Measurements from ENCODE around the gene UTS2B. TPM values are rescaled to one million over a fixed set of nuclear protein-coding genes. Genes with fewer than 3 reads are reported as not detected.
A peak's percentile ranks its signal among the peaks of the same experiment; 100 is the strongest.

UTS2B gene, protein sequence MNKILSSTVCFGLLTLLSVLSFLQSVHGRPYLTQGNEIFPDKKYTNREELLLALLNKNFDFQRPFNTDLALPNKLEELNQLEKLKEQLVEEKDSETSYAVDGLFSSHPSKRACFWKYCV
- total RNA-seq (2021; fragmentation: NEBNext Ultra II Directional; extraction: Animal tissue kit (Norgen Biotek cat#: 25700)), result 1 to 10 TPM in 3 of 6 experiments, under 1 TPM in 3; 0.73 to 1.8 (median 1.0) TPM
- long read RNA-seq, result 0 reads

DNA sequence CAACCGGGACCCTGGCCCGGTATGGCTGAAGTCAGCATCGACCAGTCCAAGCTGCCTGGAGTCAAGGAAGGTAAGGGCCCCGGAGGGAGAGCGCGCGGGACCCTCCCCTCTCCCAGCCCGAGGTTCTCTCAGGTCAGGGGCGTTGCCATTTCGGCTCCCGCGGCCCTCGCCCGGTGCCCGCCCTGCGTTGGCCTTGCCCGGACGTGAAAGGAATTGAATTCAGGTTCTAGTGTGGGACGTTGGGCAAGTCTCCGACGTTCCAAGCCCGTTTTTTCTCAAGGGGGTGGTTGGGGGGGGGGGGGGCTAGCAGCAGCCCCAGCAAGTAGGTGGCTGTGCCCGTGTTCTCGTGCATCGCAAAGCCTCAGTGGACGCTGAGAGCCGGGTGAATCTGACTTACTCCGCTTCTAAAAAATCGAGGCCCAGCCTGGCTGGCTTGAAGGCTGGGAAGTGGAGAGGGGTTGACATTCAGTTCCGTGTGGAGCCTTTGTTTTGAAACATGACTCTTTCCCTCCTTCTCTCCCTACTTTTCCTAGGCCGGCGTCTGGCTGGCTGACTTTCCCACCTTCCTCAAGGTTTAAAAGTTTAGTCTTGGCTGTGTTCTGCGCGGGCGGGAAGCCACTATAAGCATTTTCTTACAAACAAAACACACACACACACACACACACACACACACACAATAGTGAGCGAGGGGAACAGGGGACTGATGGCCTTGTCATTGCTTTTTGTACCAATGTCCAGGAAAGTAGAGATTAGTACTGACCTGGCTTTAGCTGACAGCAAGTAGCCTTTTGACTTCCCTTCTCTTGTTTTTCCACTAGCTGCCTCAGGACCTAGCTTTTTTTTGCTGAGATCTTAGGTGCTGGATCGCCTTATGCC, at the start of gene UTS2B:
UTS2B (minus strand) TSS at position 873 of the 876 bp plus-strand sequence. CDS start 48,337 bp downstream, outside the sequence.
- Mint-ChIP-seq H3K4me1 (ENCODE audit: low read depth) (peaks cover 74% of the 10 kb centered on the region), H3K27ac (peak within 1 kb of the TSS; percentile 97), H3K27me3 (ENCODE audit: insufficient read depth) (peaks cover 2% of the 10 kb centered on the region; the same call in 1 of the 2 replicates), H3K36me3 (ENCODE audit: low read depth) (peaks cover 31% of the 10 kb centered on the region), H3K4me3 (peak within 1 kb of the TSS; percentile 99), H3K9me3 (no peaks in the 10 kb centered on the region)
- TF ChIP-seq CTCF (IDR thresholded peaks at IDR 0.05), result no peak
- DNase-seq, result peak; percentile 38

- no peaks in the 10 kb centered on the region for H3K27me3 Mint-ChIP-seq (ENCODE audit: insufficient read depth)
- TF ChIP-seq CTCF (IDR thresholded peaks at IDR 0.05), result no peak
- H3K27ac Mint-ChIP-seq, result peak overlapping the region; percentile 48; the same call in 1 of the 2 replicates
- H3K36me3 Mint-ChIP-seq (ENCODE audit: low read depth), result peaks cover 62% of the 10 kb centered on the region
- no peak for DNase-seq
- no peaks in the 10 kb centered on the region for H3K9me3 Mint-ChIP-seq
- peaks cover 75% of the 10 kb centered on the region for H3K4me1 Mint-ChIP-seq (ENCODE audit: low read depth)
- H3K4me3 Mint-ChIP-seq, result no peak overlapping the region
Measured at GRCh38 chr3:191380001-191380400, 49.7 kb upstream of the UTS2B start.

DNA sequence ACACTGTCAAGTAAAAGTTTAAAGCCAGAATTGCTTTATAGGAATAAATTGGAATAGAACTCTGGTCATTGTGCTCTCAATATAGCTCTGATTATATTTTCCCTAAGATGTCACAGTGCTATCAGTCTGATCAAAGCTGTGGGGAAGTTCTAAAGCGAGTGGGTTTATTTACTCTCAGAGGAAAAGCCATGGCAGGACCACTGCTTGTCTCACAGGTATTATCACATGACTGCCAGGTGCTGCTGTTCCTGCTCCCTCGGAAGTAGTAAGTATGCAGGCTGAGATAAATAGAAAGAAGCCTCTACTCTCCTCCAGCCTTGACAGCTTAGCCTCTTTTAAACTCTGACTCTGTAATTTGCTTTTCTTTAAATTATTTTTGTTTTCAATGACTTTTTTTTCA, 49.1 kb upstream of the UTS2B start:
- peak overlapping the region; percentile 48 for H3K27ac Mint-ChIP-seq

GRCh38 chr3:191378142-191378812, 48.0 kb upstream of the UTS2B start:
- DNase-seq, result no peak
- Mint-ChIP-seq H3K36me3 (ENCODE audit: low read depth) (peaks cover 53% of the 10 kb centered on the region), H3K4me1 (ENCODE audit: low read depth) (peaks cover 67% of the 10 kb centered on the region), H3K9me3 (no peaks in the 10 kb centered on the region), H3K27ac (peak overlapping the region; percentile 82), H3K27me3 (ENCODE audit: insufficient read depth) (no peaks in the 10 kb centered on the region), H3K4me3 (peak overlapping the region; percentile 15; the same call in 1 of the 2 replicates)
- TF ChIP-seq CTCF (IDR thresholded peaks at IDR 0.05), result no peak

More for the DNA sequence above, 49.1 kb upstream of the UTS2B start:
- Mint-ChIP-seq H3K4me3 (no peak overlapping the region), H3K4me1 (ENCODE audit: low read depth) (peaks cover 75% of the 10 kb centered on the region), H3K9me3 (no peaks in the 10 kb centered on the region), H3K27me3 (ENCODE audit: insufficient read depth) (no peaks in the 10 kb centered on the region), H3K36me3 (ENCODE audit: low read depth) (peaks cover 62% of the 10 kb centered on the region)
- no peak for TF ChIP-seq CTCF (IDR thresholded peaks at IDR 0.05)
- no peak for DNase-seq

- Mint-ChIP-seq H3K27ac (peak overlapping the region; percentile 82), H3K36me3 (ENCODE audit: low read depth) (peaks cover 43% of the 10 kb centered on the region), H3K4me1 (ENCODE audit: low read depth) (peaks cover 66% of the 10 kb centered on the region), H3K9me3 (no peaks in the 10 kb centered on the region), H3K27me3 (ENCODE audit: insufficient read depth) (no peaks in the 10 kb centered on the region), H3K4me3 (peak overlapping the region; percentile 71)
- TF ChIP-seq CTCF (IDR thresholded peaks at IDR 0.05), result 0 out of 2 replicates have a peak, but pooled peaks have one; percentile 17
- peak; percentile 87 for DNase-seq
Measured at GRCh38 chr3:191376516-191377141, 46.3 kb upstream of the UTS2B start.

All from HFFc6 (cell line).